ENCODE measurements around the gene P3H2. TPM values are rescaled to one million over a fixed set of nuclear protein-coding genes. Genes with fewer than 3 reads are reported as not detected.
"Not testable (repeated sequence)": the region's sequence is repeated elsewhere in the genome, so short reads cannot be mapped to it uniquely, and the experiment has no call there.

Gene P3H2
- total RNA-seq, 1 donor from 2014 or later: 19.8 TPM

GRCh38 chr3:190076601-190077394 lies 43.9 kb downstream of the P3H2 start:
- Histone ChIP-seq H3K4me3 (ENCODE audit: low read length in 3 of 3) (no peak overlapping the region), H3K36me3 (ENCODE audit: control insufficient read depth in 3 of 3, insufficient read depth in 3 of 3, low read length in 3 of 3) (no peaks in the 10 kb centered on the region), H3K9ac (ENCODE audit: low read depth in 1 of 3, low read length in 3 of 3) (no peak overlapping the region), H3K27me3 (ENCODE audit: control insufficient read depth in 3 of 3, insufficient read depth in 3 of 3, low read length in 3 of 3) (no peaks in the 10 kb centered on the region), H3K9me3 (ENCODE audit: control insufficient read depth in 3 of 3, low read length in 3 of 3) (no peaks in the 10 kb centered on the region), H3K4me1 (ENCODE audit: control insufficient read depth in 3 of 3, insufficient read depth in 3 of 3, low read length in 3 of 3) (no peaks in the 10 kb centered on the region), H3K27ac (ENCODE audit: low read depth, low read length) (no peak overlapping the region)

GRCh38 chr3:190076136-190076535 lies 44.6 kb downstream of the P3H2 start:
- H3K4me3 ChIP-seq (ENCODE audit: low read length in 3 of 3): no peak overlapping the region
- H3K9me3 ChIP-seq (ENCODE audit: control insufficient read depth in 3 of 3, low read length in 3 of 3): no peaks in the 10 kb centered on the region
- no peaks in the 10 kb centered on the region for H3K36me3 ChIP-seq (ENCODE audit: control insufficient read depth in 3 of 3, insufficient read depth in 3 of 3, low read length in 3 of 3)
- H3K4me1 ChIP-seq (ENCODE audit: control insufficient read depth in 3 of 3, insufficient read depth in 3 of 3, low read length in 3 of 3): no peaks in the 10 kb centered on the region
- no peaks in the 10 kb centered on the region for H3K27me3 ChIP-seq (ENCODE audit: control insufficient read depth in 3 of 3, insufficient read depth in 3 of 3, low read length in 3 of 3)
- no peak overlapping the region for H3K9ac ChIP-seq (ENCODE audit: low read depth in 1 of 3, low read length in 3 of 3)
- no peak overlapping the region for H3K27ac ChIP-seq (ENCODE audit: low read depth, low read length)

- H3K4me1 ChIP-seq (ENCODE audit: control insufficient read depth in 3 of 3, insufficient read depth in 3 of 3, low read length in 3 of 3): no peaks in the 10 kb centered on the region
- H3K9me3 ChIP-seq (ENCODE audit: control insufficient read depth in 3 of 3, low read length in 3 of 3): no peaks in the 10 kb centered on the region
- no peaks in the 10 kb centered on the region for H3K36me3 ChIP-seq (ENCODE audit: control insufficient read depth in 3 of 3, insufficient read depth in 3 of 3, low read length in 3 of 3)
- H3K27me3 ChIP-seq (ENCODE audit: control insufficient read depth in 3 of 3, insufficient read depth in 3 of 3, low read length in 3 of 3): no peaks in the 10 kb centered on the region
- no peak overlapping the region for H3K4me3 ChIP-seq (ENCODE audit: low read length in 3 of 3)
- H3K27ac ChIP-seq (ENCODE audit: low read depth, low read length): no peak overlapping the region
- no peak overlapping the region for H3K9ac ChIP-seq (ENCODE audit: low read depth in 1 of 3, low read length in 3 of 3)
Measured at GRCh38 chr3:190074817-190075216, 45.9 kb downstream of the P3H2 start.

- H3K27ac ChIP-seq (ENCODE audit: low read depth, low read length): no peak overlapping the region
- no peaks in the 10 kb centered on the region for H3K36me3 ChIP-seq (ENCODE audit: control insufficient read depth in 3 of 3, insufficient read depth in 3 of 3, low read length in 3 of 3)
- H3K9ac ChIP-seq (ENCODE audit: low read depth in 1 of 3, low read length in 3 of 3): no peak overlapping the region
Measured at GRCh38 chr3:190073264-190074008, 47.3 kb downstream of the P3H2 start.

GRCh38 chr3:190072856-190073255 lies 47.8 kb downstream of the P3H2 start:
- Histone ChIP-seq H3K27me3 (ENCODE audit: control insufficient read depth in 3 of 3, insufficient read depth in 3 of 3, low read length in 3 of 3) (no peaks in the 10 kb centered on the region), H3K27ac (ENCODE audit: low read depth, low read length) (no peak overlapping the region), H3K36me3 (ENCODE audit: control insufficient read depth in 3 of 3, insufficient read depth in 3 of 3, low read length in 3 of 3) (no peaks in the 10 kb centered on the region), H3K4me1 (ENCODE audit: control insufficient read depth in 3 of 3, insufficient read depth in 3 of 3, low read length in 3 of 3) (no peaks in the 10 kb centered on the region), H3K9ac (ENCODE audit: low read depth in 1 of 3, low read length in 3 of 3) (no peak overlapping the region), H3K9me3 (ENCODE audit: control insufficient read depth in 3 of 3, low read length in 3 of 3) (no peaks in the 10 kb centered on the region), H3K4me3 (ENCODE audit: low read length in 3 of 3) (no peak overlapping the region)

More at GRCh38 chr3:190073264-190074008, 47.3 kb downstream of the P3H2 start:
- Histone ChIP-seq H3K27me3 (ENCODE audit: control insufficient read depth in 3 of 3, insufficient read depth in 3 of 3, low read length in 3 of 3) (no peaks in the 10 kb centered on the region), H3K9me3 (ENCODE audit: control insufficient read depth in 3 of 3, low read length in 3 of 3) (no peaks in the 10 kb centered on the region), H3K4me1 (ENCODE audit: control insufficient read depth in 3 of 3, insufficient read depth in 3 of 3, low read length in 3 of 3) (no peaks in the 10 kb centered on the region), H3K4me3 (ENCODE audit: low read length in 3 of 3) (no peak overlapping the region)

GRCh38 chr3:190071921-190072320 lies 48.8 kb downstream of the P3H2 start:
- not testable (repeated sequence) for H3K4me3 ChIP-seq (ENCODE audit: low read length in 3 of 3); H3K9ac ChIP-seq (ENCODE audit: low read depth in 1 of 3, low read length in 3 of 3); H3K4me1 ChIP-seq (ENCODE audit: control insufficient read depth in 3 of 3, insufficient read depth in 3 of 3, low read length in 3 of 3); H3K27me3 ChIP-seq (ENCODE audit: control insufficient read depth in 3 of 3, insufficient read depth in 3 of 3, low read length in 3 of 3); H3K9me3 ChIP-seq (ENCODE audit: control insufficient read depth in 3 of 3, low read length in 3 of 3); H3K27ac ChIP-seq (ENCODE audit: low read depth, low read length); H3K36me3 ChIP-seq (ENCODE audit: control insufficient read depth in 3 of 3, insufficient read depth in 3 of 3, low read length in 3 of 3)

GRCh38 chr3:190070622-190071347 lies 49.9 kb downstream of the P3H2 start:
- Histone ChIP-seq H3K27ac (ENCODE audit: low read depth, low read length) (no peak overlapping the region), H3K9ac (ENCODE audit: low read depth in 1 of 3, low read length in 3 of 3) (no peak overlapping the region), H3K9me3 (ENCODE audit: control insufficient read depth in 3 of 3, low read length in 3 of 3) (no peaks in the 10 kb centered on the region), H3K27me3 (ENCODE audit: control insufficient read depth in 3 of 3, insufficient read depth in 3 of 3, low read length in 3 of 3) (no peaks in the 10 kb centered on the region), H3K4me1 (ENCODE audit: control insufficient read depth in 3 of 3, insufficient read depth in 3 of 3, low read length in 3 of 3) (no peaks in the 10 kb centered on the region), H3K36me3 (ENCODE audit: control insufficient read depth in 3 of 3, insufficient read depth in 3 of 3, low read length in 3 of 3) (no peaks in the 10 kb centered on the region), H3K4me3 (ENCODE audit: low read length in 3 of 3) (no peak overlapping the region)

- Histone ChIP-seq H3K4me3 (ENCODE audit: low read length in 3 of 3) (no peak overlapping the region), H3K36me3 (ENCODE audit: control insufficient read depth in 3 of 3, insufficient read depth in 3 of 3, low read length in 3 of 3) (no peaks in the 10 kb centered on the region), H3K9me3 (ENCODE audit: control insufficient read depth in 3 of 3, low read length in 3 of 3) (no peaks in the 10 kb centered on the region), H3K27ac (ENCODE audit: low read depth, low read length) (no peak overlapping the region), H3K9ac (ENCODE audit: low read depth in 1 of 3, low read length in 3 of 3) (no peak overlapping the region), H3K4me1 (ENCODE audit: control insufficient read depth in 3 of 3, insufficient read depth in 3 of 3, low read length in 3 of 3) (no peaks in the 10 kb centered on the region), H3K27me3 (ENCODE audit: control insufficient read depth in 3 of 3, insufficient read depth in 3 of 3, low read length in 3 of 3) (no peaks in the 10 kb centered on the region)
Measured at GRCh38 chr3:190065204-190065603, 55.5 kb downstream of the P3H2 start.

- H3K4me3 ChIP-seq (ENCODE audit: low read length in 3 of 3): no peak overlapping the region
- no peak overlapping the region for H3K27ac ChIP-seq (ENCODE audit: low read depth, low read length)
- no peaks in the 10 kb centered on the region for H3K27me3 ChIP-seq (ENCODE audit: control insufficient read depth in 3 of 3, insufficient read depth in 3 of 3, low read length in 3 of 3)
- no peaks in the 10 kb centered on the region for H3K36me3 ChIP-seq (ENCODE audit: control insufficient read depth in 3 of 3, insufficient read depth in 3 of 3, low read length in 3 of 3)
- no peak overlapping the region for H3K9ac ChIP-seq (ENCODE audit: low read depth in 1 of 3, low read length in 3 of 3)
- H3K9me3 ChIP-seq (ENCODE audit: control insufficient read depth in 3 of 3, low read length in 3 of 3): no peaks in the 10 kb centered on the region
- H3K4me1 ChIP-seq (ENCODE audit: control insufficient read depth in 3 of 3, insufficient read depth in 3 of 3, low read length in 3 of 3): no peaks in the 10 kb centered on the region
Measured at GRCh38 chr3:190064659-190065058, 56.0 kb downstream of the P3H2 start.

GRCh38 chr3:190064112-190064511 lies 56.6 kb downstream of the P3H2 start:
- Histone ChIP-seq H3K9me3 (ENCODE audit: control insufficient read depth in 3 of 3, low read length in 3 of 3) (no peaks in the 10 kb centered on the region), H3K4me3 (ENCODE audit: low read length in 3 of 3) (no peak overlapping the region), H3K27ac (ENCODE audit: low read depth, low read length) (no peak overlapping the region), H3K27me3 (ENCODE audit: control insufficient read depth in 3 of 3, insufficient read depth in 3 of 3, low read length in 3 of 3) (no peaks in the 10 kb centered on the region), H3K4me1 (ENCODE audit: control insufficient read depth in 3 of 3, insufficient read depth in 3 of 3, low read length in 3 of 3) (peaks cover 0 to 4% (median 4%) of the 10 kb centered on the region in 3 donors), H3K36me3 (ENCODE audit: control insufficient read depth in 3 of 3, insufficient read depth in 3 of 3, low read length in 3 of 3) (no peaks in the 10 kb centered on the region), H3K9ac (ENCODE audit: low read depth in 1 of 3, low read length in 3 of 3) (no peak overlapping the region)

Data from skeletal muscle tissue (tissue), 4 donors.